ENCODE measurements around the gene SLC27A4. TPM values are rescaled to one million over a fixed set of nuclear protein-coding genes. Genes with fewer than 3 reads are reported as not detected.

The SLC27A4 gene
- total RNA-seq, 2 donors from 2014 or later, result 22.4 to 25.0 TPM

- Mint-ChIP-seq H3K4me3 (no peak overlapping the region), H3K9me3 (no peaks in the 10 kb centered on the region), H3K27ac (no peak overlapping the region), H3K4me1 (peaks cover 11% of the 10 kb centered on the region), H3K27me3 (ENCODE audit: insufficient read depth) (peaks cover 43% of the 10 kb centered on the region), H3K36me3 (ENCODE audit: low read depth) (no peaks in the 10 kb centered on the region)
- Histone ChIP-seq H3K27me3 (ENCODE audit: control insufficient read depth, insufficient read depth, low read length, poor library complexity, severe bottlenecking) (no peaks in the 10 kb centered on the region), H3K4me1 (ENCODE audit: control insufficient read depth, insufficient read depth, low read length) (peaks cover 3% of the 10 kb centered on the region), H3K4me3 (ENCODE audit: low read length) (no peak overlapping the region), H3K27ac (ENCODE audit: low read depth, low read length) (no peak overlapping the region), H3K9me3 (ENCODE audit: control insufficient read depth, low read length) (no peaks in the 10 kb centered on the region), H3K36me3 (ENCODE audit: control insufficient read depth, insufficient read depth, low read length) (no peaks in the 10 kb centered on the region), H3K9ac (ENCODE audit: extremely low read depth, low read length, poor library complexity, severe bottlenecking) (no peak overlapping the region)
- WGBS, 2 experiments (ENCODE audit: insufficient coverage in 1 of 2, insufficient read length in 1 of 2), result 91 to 100% methylated on average over 2 to 3 of the region's 3 CpGs
- DNase-seq, result no peak
- TF ChIP-seq, protein P1, sequence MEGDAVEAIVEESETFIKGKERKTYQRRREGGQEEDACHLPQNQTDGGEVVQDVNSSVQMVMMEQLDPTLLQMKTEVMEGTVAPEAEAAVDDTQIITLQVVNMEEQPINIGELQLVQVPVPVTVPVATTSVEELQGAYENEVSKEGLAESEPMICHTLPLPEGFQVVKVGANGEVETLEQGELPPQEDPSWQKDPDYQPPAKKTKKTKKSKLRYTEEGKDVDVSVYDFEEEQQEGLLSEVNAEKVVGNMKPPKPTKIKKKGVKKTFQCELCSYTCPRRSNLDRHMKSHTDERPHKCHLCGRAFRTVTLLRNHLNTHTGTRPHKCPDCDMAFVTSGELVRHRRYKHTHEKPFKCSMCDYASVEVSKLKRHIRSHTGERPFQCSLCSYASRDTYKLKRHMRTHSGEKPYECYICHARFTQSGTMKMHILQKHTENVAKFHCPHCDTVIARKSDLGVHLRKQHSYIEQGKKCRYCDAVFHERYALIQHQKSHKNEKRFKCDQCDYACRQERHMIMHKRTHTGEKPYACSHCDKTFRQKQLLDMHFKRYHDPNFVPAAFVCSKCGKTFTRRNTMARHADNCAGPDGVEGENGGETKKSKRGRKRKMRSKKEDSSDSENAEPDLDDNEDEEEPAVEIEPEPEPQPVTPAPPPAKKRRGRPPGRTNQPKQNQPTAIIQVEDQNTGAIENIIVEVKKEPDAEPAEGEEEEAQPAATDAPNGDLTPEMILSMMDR (conservative IDR thresholded peaks at IDR 0.05), result no peak
These were observed 22.4 kb downstream of the SLC27A4 start for GRCh38 chr9:128362774-128363173.

GRCh38 chr9:128365525-128365924 lies 25.2 kb downstream of the SLC27A4 start:
- H3K27me3 Mint-ChIP-seq (ENCODE audit: insufficient read depth), result peaks cover 44% of the 10 kb centered on the region
- H3K9ac ChIP-seq (ENCODE audit: extremely low read depth, low read length, poor library complexity, severe bottlenecking), result peak overlapping the region; percentile 43
- TF ChIP-seq, protein P1 (conservative IDR thresholded peaks at IDR 0.05), result no peak

DNA sequence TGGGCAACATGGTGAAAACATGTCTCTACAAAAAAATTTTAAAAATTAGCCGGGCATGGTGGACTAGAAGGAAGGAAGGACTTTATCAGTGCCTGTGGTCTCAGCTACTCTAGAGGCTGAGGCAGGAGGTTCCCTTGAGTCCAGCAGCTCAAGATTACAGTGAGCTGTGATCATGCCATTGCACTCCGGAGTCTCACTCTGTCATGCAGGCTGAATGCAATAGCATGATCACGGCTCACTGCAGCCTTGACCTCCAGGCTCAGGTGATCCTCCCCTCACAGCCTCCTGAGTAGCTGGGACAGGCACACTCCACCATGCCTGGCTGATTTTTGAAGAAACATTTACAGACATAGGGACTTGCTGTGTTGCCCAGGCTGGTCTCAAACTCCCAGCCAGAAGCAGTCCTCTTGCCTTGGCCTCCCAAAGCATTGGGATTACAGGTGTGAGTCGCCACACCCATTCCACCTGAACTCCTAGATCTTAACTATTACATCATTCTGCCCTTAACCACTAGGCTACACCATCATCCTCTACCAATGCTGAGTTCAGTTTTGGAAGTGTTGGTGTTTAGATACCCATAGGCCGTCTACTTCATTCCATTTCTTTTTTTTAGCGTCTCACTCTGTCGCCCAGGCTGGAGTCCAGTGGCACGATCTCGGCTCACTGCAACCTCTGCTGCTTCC lies 28.8 kb downstream of the SLC27A4 start:
- no peak for DNase-seq
- Mint-ChIP-seq H3K36me3 (ENCODE audit: low read depth) (peaks cover 3% of the 10 kb centered on the region), H3K27me3 (ENCODE audit: insufficient read depth) (peaks cover 30% of the 10 kb centered on the region), H3K4me3 (no peak overlapping the region), H3K27ac (no peak overlapping the region), H3K4me1 (peaks cover 28% of the 10 kb centered on the region), H3K9me3 (no peaks in the 10 kb centered on the region)
- TF ChIP-seq, protein P1 (conservative IDR thresholded peaks at IDR 0.05), result no peak
- Histone ChIP-seq H3K27ac (ENCODE audit: low read depth, low read length) (no peak overlapping the region), H3K9me3 (ENCODE audit: control insufficient read depth, low read length) (no peaks in the 10 kb centered on the region), H3K4me1 (ENCODE audit: control insufficient read depth, insufficient read depth, low read length) (peaks cover 8% of the 10 kb centered on the region), H3K9ac (ENCODE audit: extremely low read depth, low read length, poor library complexity, severe bottlenecking) (no peak overlapping the region), H3K4me3 (ENCODE audit: low read length) (no peak overlapping the region), H3K36me3 (ENCODE audit: control insufficient read depth, insufficient read depth, low read length) (peaks cover 6% of the 10 kb centered on the region), H3K27me3 (ENCODE audit: control insufficient read depth, insufficient read depth, low read length, poor library complexity, severe bottlenecking) (no peaks in the 10 kb centered on the region)
- 92 to 95% methylated on average over 8 to 9 of the region's 9 CpGs for WGBS, 2 experiments (ENCODE audit: insufficient coverage in 1 of 2, insufficient read length in 1 of 2)

More at GRCh38 chr9:128365525-128365924, 25.2 kb downstream of the SLC27A4 start:
- no peaks in the 10 kb centered on the region for H3K36me3 Mint-ChIP-seq (ENCODE audit: low read depth)
- H3K27me3 ChIP-seq (ENCODE audit: control insufficient read depth, insufficient read depth, low read length, poor library complexity, severe bottlenecking), result no peaks in the 10 kb centered on the region
- WGBS, 2 experiments (ENCODE audit: insufficient coverage in 1 of 2, insufficient read length in 1 of 2), result 56 to 68% methylated on average over 2 to 4 of the region's 4 CpGs
- H3K4me3 ChIP-seq (ENCODE audit: low read length), result peak overlapping the region; percentile 50
- H3K9me3 Mint-ChIP-seq, result no peaks in the 10 kb centered on the region
- no peaks in the 10 kb centered on the region for H3K36me3 ChIP-seq (ENCODE audit: control insufficient read depth, insufficient read depth, low read length)
- peak overlapping the region; percentile 94 for H3K27ac Mint-ChIP-seq
- peak overlapping the region; percentile 98 for H3K27ac ChIP-seq (ENCODE audit: low read depth, low read length)
- peak; percentile 63 for DNase-seq
- H3K4me3 Mint-ChIP-seq, result peak overlapping the region; percentile 47
- peaks cover 16% of the 10 kb centered on the region for H3K4me1 Mint-ChIP-seq
- peaks cover 3% of the 10 kb centered on the region for H3K4me1 ChIP-seq (ENCODE audit: control insufficient read depth, insufficient read depth, low read length)
- no peaks in the 10 kb centered on the region for H3K9me3 ChIP-seq (ENCODE audit: control insufficient read depth, low read length)
